NCI-H526 (cell line): ENCODE measurements around the gene ZBTB6.
A peak's percentile ranks its signal among the peaks of the same experiment; 100 is the strongest.

Source experiments
- DNase-seq, 2 experiments: peaks; one replicate each; lab custom pipeline; 2025; lab: John Stamatoyannopoulos, UW

The ZBTB6 gene, protein sequence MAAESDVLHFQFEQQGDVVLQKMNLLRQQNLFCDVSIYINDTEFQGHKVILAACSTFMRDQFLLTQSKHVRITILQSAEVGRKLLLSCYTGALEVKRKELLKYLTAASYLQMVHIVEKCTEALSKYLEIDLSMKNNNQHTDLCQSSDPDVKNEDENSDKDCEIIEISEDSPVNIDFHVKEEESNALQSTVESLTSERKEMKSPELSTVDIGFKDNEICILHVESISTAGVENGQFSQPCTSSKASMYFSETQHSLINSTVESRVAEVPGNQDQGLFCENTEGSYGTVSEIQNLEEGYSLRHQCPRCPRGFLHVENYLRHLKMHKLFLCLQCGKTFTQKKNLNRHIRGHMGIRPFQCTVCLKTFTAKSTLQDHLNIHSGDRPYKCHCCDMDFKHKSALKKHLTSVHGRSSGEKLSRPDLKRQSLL

DNA sequence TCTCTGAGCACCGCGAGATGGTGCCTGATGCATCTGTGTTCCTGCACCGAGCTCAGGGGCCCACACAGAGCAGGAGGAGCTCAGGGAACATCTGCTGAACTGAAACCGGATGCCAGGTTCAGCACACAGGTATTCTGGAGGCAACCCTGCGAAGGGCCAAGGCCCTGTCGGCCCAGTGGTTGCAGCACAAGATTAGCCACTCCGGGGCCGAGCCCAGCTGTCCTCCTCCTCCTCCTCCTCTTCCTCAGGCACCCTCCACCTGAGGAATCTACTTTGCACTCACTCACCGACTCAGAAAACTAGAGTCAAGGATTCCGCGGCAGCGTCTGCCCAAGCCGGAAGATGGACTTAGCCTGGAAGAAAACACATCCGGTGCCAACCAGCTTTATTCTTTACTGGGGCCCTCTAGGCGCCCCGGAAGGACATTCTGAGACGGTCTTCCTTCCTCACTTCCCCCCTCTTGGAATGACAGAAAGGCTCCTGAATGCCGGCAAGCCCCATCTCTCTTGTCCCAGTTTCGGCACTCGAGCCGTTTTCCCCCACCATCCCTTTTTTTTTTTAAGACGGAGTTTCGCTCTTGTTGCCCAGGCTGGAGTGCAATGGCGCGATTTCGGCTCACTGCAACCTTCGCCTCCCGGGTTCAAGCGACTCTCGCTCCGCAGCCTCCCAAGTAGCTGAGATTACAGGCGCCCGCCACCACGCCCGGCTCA, at the start of gene ZBTB6:
ZBTB6 (minus strand) TSS at position 360 of the 710 bp plus-strand sequence. CDS start 1,251 bp downstream, outside the sequence.
- DNase-seq: peak; percentile 73 to 84

GRCh38 chr9:122961139-122961538, 48.0 kb upstream of the ZBTB6 start:
- no peak for DNase-seq

GRCh38 chr9:122955961-122956360, 42.8 kb upstream of the ZBTB6 start:
- DNase-seq: no peak

DNA sequence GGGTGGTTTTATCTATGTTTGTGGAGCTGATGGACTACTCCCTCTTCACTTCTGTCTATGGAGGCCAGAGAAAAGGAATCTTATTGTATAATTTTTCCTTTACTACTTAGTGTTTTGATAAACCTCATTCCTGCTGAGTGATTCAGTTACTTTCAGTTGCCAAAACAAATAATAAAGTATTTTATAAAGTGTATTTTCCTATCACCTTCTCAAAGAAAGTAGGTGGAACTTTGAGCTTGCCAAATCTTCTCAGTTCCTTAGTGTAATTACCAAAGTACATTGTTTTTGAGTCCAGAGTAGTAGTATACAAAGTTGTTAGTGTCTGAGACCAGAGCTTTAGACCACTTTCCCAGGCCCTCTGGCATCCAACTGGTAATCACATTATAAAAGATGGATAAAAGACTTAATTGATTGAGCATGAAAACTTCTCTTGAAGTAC, 41.1 kb upstream of the ZBTB6 start:
- DNase-seq: no peak

GRCh38 chr9:122951056-122951455, 37.9 kb upstream of the ZBTB6 start:
- no peak for DNase-seq

- no peak for DNase-seq
Observed at GRCh38 chr9:122950263-122950662, 37.1 kb upstream of the ZBTB6 start.

- DNase-seq: no peak
Observed at GRCh38 chr9:122949696-122950095, 36.6 kb upstream of the ZBTB6 start.

DNA sequence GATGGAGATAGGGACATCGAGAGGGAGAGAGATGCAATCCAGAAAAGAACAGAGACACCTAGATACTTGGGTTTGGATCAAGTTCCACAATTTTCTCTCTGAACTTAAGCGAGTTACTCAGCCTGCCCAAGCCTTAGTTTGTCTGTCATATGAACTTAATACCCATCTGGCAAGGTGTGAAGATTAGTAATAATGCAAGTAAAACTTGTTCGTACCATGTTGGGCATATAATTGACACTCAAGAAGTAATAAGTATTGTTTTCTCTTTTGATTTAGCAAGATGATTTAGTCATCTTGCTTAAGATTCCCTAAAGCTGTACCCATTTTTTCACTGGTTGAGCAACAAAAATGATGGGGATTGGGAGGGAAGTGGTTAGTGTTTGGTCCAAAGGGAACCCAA, 35.2 kb upstream of the ZBTB6 start:
- DNase-seq: no peak

DNA sequence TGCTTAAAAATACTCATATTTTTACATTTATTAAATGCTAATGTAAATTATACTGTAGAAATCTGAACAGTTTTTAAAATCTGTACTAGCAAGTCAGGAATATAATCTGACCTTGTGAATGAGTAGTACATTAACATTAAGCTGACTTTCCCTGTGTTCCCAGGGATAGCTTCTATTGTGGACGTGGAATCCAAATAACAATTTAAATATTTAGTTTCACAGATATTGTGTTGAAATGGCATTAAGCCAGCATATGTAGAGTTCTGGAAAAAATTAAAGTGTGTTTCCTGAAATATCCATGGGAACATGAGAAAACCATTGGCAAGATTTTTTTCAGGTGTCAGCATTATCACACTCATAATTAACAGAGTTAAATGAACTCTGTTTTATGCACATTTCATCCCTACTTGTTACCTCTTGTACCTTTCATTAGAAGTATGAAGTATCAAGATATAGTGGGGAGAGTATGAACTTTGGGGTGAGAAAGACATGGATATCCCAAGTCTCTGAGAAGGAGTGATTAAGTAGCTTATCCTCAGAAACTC, 33.4 kb upstream of the ZBTB6 start:
- no peak for DNase-seq

GRCh38 chr9:122944960-122945888, 32.1 kb upstream of the ZBTB6 start:
- DNase-seq: no peak

DNA sequence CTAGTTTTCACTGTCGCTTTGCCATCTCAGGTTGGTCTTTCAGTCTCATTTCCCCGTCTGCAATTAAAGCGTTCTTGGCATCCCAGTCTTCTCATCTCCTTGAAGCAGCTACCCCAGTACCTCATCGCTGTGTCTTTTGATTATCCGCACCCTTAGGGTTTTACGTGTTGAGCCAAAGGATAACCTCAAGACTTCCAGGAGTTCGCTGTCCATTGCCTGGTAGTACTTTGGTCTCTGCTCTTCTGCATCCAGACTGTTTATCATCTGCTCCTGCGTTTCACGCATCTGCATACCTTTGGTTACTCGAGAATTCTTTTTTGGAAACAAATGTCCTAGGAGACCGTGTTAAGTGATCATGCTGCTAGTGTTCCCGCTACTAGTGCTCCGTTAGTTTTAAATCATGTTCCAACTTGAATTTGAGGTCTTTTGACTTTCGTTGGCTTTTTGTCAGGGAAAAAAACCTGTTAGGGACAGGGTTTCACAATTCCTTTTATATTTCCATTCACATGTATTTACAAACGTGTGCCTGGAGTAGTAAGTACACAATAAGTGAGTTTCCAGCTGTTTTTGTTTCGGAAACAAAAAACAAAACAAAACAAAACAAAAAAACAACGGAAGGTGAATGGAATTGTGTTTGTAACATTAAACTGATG, 28.6 kb upstream of the ZBTB6 start:
- DNase-seq: no peak

DNA sequence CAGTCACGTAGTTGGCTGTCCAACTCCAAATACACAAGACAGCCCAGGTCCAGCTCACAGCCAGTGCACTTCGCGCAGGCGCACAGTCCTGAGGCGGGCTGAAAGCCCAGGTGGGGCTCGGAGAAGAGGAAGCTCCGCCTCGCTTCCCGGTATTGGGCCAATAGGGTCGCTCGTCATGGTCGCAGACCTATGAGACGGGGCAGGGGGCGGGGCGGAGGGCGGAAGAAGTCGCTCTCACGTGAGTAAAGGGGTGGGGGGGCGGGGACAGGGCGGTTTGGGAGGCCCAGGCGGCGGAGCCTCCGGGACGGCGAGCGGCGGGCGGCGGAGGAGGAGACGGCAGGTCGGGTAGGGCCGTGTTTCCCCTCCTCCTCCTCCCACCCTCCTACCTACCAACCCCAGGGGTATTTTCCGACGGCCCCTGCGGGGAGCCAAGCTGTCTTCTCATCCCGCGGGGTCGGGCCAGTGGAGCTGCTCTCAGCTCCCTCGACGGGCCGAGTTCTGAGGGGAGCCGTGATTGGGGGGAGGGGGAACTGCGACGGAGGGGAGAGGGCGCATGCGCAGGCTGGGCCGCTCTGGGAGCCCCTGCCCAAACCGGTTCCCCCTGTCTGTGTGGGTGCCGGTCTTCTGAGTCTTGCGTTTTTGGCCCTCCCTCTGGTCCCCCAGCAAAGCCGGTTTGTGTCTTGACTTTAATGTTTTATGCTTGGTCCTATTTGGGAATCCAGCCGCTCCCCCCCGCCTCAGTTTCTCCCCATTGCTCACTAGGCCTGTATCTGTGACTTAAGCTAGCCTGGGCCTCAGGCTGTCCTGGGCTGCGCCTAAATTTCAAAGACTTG, 27.8 kb upstream of the ZBTB6 start, which contains the start of gene RABGAP1:
RABGAP1 (plus strand) TSS at position 272 of the 833 bp plus-strand sequence. CDS start 16,040 bp downstream, outside the sequence.
- peak; percentile 89 to 97 for DNase-seq

DNA sequence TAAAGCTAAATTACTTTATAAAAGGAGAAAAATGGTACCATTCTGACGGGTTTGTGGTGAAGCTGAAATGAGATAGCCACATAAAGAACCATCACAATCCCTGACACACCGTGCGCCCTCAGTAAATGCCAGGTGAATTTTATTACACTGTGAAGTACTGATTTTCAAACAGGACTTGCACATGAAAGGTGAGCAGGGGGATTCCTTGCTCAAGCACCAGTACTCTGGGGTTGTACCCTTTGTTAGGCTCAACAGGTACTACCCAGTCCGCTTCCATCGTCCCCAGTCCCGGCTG, 27.3 kb upstream of the ZBTB6 start:
- DNase-seq: no peak

GRCh38 chr9:122939601-122940000, 26.5 kb upstream of the ZBTB6 start:
- no peak for DNase-seq

GRCh38 chr9:122936883-122937282, 23.8 kb upstream of the ZBTB6 start:
- DNase-seq: no peak

DNA sequence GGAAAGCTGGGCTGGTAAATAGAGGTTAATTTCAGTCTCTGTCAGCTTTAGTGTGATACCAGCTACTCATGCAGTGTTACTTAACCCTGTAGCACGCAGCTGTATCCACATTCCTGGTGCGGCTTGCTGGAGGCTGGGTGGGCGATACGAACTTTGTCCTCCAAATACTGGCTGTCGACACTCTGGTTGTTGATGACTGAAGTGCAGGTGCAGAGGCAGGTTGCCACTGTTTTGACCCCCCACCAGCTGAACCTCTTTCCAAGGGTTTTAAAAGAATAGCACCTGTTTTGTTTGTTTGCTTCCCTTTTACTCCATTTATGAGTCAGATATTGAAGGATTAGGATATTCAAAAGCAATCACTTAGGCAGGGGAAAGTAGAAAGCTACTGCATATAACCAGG, 23.3 kb upstream of the ZBTB6 start:
- no peak for DNase-seq

- peak; percentile 91 to 95 for DNase-seq
Observed at GRCh38 chr9:122931226-122932121, 18.4 kb upstream of the ZBTB6 start, which contains the start of gene ZBTB26. ZBTB26 (minus strand) TSS chr9:122931512; CDS start chr9:122919934, 11,578 bp downstream.

DNA sequence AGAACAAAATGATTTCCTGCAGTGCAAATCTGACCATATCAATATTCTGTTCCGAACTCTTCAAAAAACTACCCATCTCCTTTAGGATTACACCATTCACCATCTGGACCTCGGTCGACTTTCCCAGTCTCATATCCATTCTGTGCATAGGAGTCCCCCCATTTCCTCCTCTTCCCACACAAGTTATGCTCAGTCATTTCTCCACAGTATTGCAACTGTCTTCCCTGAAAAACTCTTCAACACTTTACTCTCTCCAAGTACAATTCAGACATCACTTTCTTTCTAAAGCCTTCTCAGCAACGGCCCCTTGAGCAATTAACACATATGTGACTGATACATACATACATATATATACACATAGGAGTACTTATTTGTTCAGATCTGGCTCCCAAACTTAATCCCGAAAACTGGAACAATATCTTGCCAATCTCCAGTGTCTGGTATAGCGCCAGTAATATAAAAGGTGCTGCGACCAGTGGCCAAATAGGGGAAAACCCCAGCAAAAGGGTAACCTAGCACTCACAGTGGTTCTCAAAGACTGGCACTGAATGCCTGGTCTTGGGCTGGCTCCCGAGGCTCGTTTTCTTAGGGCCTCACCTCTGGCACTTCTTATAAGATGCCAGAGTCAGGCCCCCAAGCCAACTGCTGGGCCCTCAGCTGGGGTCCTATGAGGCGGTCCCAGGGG, 17.6 kb upstream of the ZBTB6 start:
- DNase-seq: no peak
